Epithelial cell of proximal tubule (primary cell): Measurements from ENCODE around the gene ALG8. TPM values are rescaled to one million over a fixed set of nuclear protein-coding genes. Genes with fewer than 3 reads are reported as not detected.
"Not testable (repeated sequence)": the region's sequence is repeated elsewhere in the genome, so short reads cannot be mapped to it uniquely, and the experiment has no call there.

Source experiments
- DNase-seq: peaks from one replicate; pipeline ENCODE4 v3.0.0-alpha.2; 2011; ENCODE audit warnings: low read depth
- H3K4me3 ChIP-seq: 2 replicates; pipeline ENCODE4 v1.5.1; 2011; ENCODE audit warnings: low read depth, mild to moderate bottlenecking, low read length
- total RNA-seq: library from RNA; depleted of rRNA; stranded (reverse); fragments of >200 nt; gene quantifications from 2 replicates; pipeline ENCODE4 v1.2.3, GENCODE V29; 2015
- TF ChIP-seq, protein P1 (sequence below): conservative IDR thresholded peaks from 2 replicates; pipeline ENCODE4 v1.5.1; 2012; ENCODE audit warnings: low read depth, mild to moderate bottlenecking, low read length

The ALG8 gene
- total RNA-seq, 1 donor from 2014 or later, result 38.1 TPM

DNA sequence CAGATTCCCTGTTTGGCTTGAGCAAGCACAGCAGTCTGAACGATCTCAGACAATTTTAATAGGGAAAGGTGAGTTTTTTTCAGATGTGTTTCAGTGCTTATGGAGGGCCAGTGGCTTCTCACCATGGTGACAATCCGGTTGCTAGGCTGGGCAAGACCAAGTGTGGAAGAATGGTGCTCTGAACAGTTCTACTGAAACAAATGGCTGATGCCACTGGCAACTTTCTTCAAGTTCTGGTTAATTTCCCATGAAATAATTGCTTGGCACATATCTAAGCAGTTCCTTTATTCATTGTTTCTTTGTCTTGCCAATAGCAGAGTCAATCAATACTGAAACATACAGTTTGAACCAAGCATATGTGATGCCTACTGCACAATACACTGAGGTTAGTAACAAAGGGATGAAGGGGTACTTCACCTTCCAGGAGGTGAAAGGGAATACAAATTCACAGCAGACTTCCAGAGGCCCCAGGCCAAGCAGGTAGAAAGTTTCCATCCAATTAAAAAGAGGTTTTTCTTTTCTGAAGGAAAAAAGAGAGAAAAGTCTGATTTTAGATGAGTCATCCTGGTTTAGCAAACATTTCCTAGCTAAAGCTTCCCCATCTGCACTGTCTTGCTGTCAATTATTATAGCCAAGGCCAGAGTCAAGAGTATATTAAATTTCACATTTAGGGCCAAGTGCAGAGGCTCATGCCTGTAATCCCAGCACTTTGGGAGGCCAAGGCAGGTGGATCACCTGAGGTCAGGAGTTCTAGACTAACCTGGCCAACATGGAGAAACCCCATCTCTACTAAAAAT is 38.6 kb downstream of the ALG8 start:
- TF ChIP-seq, protein P1, sequence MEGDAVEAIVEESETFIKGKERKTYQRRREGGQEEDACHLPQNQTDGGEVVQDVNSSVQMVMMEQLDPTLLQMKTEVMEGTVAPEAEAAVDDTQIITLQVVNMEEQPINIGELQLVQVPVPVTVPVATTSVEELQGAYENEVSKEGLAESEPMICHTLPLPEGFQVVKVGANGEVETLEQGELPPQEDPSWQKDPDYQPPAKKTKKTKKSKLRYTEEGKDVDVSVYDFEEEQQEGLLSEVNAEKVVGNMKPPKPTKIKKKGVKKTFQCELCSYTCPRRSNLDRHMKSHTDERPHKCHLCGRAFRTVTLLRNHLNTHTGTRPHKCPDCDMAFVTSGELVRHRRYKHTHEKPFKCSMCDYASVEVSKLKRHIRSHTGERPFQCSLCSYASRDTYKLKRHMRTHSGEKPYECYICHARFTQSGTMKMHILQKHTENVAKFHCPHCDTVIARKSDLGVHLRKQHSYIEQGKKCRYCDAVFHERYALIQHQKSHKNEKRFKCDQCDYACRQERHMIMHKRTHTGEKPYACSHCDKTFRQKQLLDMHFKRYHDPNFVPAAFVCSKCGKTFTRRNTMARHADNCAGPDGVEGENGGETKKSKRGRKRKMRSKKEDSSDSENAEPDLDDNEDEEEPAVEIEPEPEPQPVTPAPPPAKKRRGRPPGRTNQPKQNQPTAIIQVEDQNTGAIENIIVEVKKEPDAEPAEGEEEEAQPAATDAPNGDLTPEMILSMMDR, result no peak
- no peak for DNase-seq

GRCh38 chr11:78100261-78100660 is 39.2 kb downstream of the ALG8 start:
- no peak overlapping the region for H3K4me3 ChIP-seq
- TF ChIP-seq, protein P1, result no peak
- no peak for DNase-seq

More for the DNA sequence above, 38.6 kb downstream of the ALG8 start:
- no peak overlapping the region for H3K4me3 ChIP-seq

DNA sequence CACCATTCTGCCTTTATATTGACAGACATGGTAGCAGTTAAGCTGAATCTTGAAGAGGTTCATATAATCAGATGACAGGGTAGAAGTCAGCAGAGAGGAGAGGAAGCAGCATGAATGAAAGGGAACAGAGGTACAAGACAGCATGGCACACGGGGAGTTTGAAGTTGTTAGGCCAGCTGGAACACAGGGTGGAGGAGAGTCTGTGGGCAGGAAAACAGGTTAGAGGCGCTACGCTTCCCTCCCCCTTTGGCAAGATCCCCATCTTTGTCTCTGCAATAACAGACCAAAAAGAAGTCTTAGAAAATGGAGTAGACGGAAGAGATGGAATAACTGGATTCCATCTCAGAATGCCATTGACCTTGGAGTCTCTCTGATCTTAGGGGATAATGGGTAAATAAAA is 39.8 kb downstream of the ALG8 start:
- TF ChIP-seq, protein P1, result no peak
- DNase-seq, result no peak
- H3K4me3 ChIP-seq, result no peak overlapping the region

DNA sequence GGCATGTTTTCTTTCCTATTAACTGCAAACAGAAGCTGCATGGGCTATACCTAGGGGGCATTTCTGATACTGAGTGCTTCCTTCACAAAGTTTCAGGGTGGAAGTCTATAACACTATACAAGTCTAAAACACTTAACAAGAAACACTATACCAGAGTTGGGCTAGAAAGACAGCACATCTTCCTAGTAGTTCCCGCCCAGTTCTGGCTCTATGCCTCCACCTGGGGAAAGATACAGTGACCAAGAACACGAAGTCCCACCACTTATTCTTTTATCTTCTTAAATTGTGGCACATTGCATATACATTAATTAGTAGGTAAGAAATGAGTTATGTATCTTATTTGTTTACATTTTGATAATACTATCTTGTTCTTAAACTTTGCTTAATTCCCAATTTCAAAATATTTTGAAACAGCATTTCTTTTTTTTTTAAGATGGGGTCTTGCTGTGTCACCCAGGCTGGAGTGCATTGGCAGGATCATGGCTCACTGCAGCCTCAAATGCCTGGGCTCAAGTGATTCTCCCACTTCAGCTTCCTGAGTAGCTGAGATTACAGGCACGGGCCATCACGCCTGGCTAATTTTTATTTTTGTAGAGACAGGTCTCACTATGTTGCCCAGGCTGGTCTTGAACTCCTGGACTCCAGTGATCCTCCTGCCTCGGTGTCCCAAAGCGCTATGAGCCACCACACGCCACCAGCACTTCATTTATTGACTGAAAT is 41.6 kb downstream of the ALG8 start:
- no peak overlapping the region for H3K4me3 ChIP-seq

GRCh38 chr11:78094250-78094649 is 45.2 kb downstream of the ALG8 start:
- H3K4me3 ChIP-seq, result no peak overlapping the region
- TF ChIP-seq, protein P1, result no peak
- no peak for DNase-seq

More for the DNA sequence above, 41.6 kb downstream of the ALG8 start:
- no peak for DNase-seq
- TF ChIP-seq, protein P1, result no peak

GRCh38 chr11:78086521-78087074 is 52.8 kb downstream of the ALG8 start:
- DNase-seq, H3K4me3 ChIP-seq: not testable (repeated sequence)

DNA sequence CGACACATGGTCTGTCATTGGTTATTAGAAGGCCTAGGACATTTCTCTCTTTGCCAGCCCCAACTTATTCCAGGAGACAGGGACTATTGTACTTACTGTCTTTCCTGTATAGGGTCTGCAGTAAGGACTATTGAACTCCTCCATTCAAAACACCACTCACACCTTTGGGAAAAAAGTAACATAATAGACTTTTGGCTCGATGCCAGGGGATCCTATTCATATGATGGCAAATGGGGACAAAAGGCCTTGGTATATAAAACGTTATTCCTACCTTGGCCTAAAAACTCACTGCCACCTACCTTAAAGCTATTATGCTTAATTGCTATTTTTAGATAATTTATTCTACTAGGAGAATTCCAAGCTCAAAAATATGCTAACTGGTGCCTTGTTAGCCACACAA is 53.5 kb downstream of the ALG8 start:
- H3K4me3 ChIP-seq, result no peak overlapping the region
- TF ChIP-seq, protein P1, result no peak
- no peak for DNase-seq

DNA sequence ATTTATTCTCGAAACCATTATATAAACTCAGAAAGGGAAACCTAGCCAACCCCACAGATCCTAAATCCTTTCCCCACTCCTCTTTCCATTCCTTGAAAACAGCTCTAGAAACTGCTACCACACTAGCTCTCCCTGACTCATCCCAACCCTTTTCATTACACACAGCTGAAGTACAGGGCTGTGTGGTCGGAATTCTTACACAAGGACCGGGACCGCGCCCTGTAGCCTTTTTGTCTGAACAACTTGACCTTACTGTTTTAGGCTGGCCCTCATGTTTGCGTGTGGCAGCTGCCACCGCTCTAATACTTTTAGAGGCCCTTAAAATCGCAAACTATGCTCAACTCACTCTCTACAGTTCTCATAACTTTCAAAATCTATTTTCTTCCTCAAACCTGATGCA is 54.9 kb downstream of the ALG8 start:
- DNase-seq, H3K4me3 ChIP-seq: not testable (repeated sequence)
